Measurements from ENCODE around the gene EIF2S3B. TPM values are rescaled to one million over a fixed set of nuclear protein-coding genes. Genes with fewer than 3 reads are reported as not detected.

The EIF2S3B gene
- 0.54 and 1.4 TPM in 2 replicates for total RNA-seq

DNA sequence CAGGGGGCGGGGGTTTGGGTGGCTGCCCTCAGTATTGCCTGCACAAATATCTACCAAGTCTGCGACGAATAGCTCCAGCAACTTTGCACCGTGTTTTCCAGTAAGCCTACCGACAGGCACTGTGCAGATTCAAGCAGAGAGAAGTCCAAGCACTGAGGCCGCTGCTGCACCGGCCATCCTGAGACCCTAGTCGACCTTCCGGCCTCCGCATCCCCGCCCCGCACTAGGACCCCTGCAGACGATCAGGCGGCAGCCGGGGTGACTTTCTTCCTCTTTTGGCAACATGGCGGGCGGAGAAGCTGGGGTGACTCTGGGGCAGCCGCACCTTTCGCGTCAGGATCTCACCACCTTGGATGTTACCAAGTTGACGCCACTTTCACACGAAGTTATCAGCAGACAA is at the start of gene EIF2S3B:
Gene EIF2S3B (plus strand): TSS at position 271 of the 400 bp plus-strand sequence. CDS start 13 bp downstream, at position 284.

Other genes with a start within 250 kb of the EIF2S3B start
- 0.09 and 0.11 TPM in 2 replicates for gene KLRD1, start 198.0 kb upstream of the EIF2S3B start, total RNA-seq
- gene KLRK1, start 115.8 kb upstream of the EIF2S3B start, total RNA-seq: not detected in 2 replicates
- gene KLRC4, start 96.1 kb upstream of the EIF2S3B start, total RNA-seq: not detected in 2 replicates
- not detected in 2 replicates for gene KLRC3, start 85.3 kb upstream of the EIF2S3B start, total RNA-seq
- not detected in 2 replicates for gene KLRC2, start 69.9 kb upstream of the EIF2S3B start, total RNA-seq
- not detected in 2 replicates for gene KLRC1, start 52.5 kb upstream of the EIF2S3B start, total RNA-seq
- gene MAGOHB, start 107.7 kb downstream of the EIF2S3B start, total RNA-seq: 10.7 and 12.5 TPM in 2 replicates
- 2.7 and 7.8 TPM in 2 replicates for gene STYK1, start 168.2 kb downstream of the EIF2S3B start, total RNA-seq
- gene YBX3, start 217.4 kb downstream of the EIF2S3B start, total RNA-seq: 128 and 157 TPM in 2 replicates